Measurements from ENCODE around the gene OR10V1.

DNA sequence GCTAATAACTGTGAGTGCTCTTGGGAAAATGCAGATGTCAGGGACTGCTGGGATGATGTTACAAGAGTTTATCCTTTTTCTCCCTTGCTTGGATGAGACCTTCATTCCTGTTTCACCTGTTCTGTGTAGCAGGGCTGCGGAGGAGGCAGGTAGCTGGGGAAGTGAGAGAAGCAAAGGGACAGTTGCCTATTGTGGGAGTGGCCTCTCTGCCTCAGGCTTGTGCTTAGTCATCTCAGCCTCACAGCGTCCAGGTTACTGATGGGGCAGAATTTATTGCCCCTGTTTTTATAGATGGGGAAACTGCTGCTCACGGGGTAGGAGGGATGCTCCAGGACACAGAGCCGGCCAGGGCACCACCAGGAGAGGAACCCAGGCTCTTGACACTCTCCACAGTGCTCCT is 43.2 kb upstream of the OR10V1 start:
- TF ChIP-seq, protein P1, sequence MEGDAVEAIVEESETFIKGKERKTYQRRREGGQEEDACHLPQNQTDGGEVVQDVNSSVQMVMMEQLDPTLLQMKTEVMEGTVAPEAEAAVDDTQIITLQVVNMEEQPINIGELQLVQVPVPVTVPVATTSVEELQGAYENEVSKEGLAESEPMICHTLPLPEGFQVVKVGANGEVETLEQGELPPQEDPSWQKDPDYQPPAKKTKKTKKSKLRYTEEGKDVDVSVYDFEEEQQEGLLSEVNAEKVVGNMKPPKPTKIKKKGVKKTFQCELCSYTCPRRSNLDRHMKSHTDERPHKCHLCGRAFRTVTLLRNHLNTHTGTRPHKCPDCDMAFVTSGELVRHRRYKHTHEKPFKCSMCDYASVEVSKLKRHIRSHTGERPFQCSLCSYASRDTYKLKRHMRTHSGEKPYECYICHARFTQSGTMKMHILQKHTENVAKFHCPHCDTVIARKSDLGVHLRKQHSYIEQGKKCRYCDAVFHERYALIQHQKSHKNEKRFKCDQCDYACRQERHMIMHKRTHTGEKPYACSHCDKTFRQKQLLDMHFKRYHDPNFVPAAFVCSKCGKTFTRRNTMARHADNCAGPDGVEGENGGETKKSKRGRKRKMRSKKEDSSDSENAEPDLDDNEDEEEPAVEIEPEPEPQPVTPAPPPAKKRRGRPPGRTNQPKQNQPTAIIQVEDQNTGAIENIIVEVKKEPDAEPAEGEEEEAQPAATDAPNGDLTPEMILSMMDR (IDR thresholded peaks at IDR 0.05): no peak
- TF ChIP-seq REST (IDR thresholded peaks at IDR 0.05; ENCODE audit: insufficient read depth in 1 of 2, low read depth in 2 of 2, low read length in 1 of 2): no peak
